OCI-LY3 (cell line): ENCODE measurements around the gene MAD1L1.

Experiments
- EZH2phosphoT487 ChIP-seq: fragments of 200-600 bp; shearing (Covaris generic); IDR thresholded peaks from 2 replicates; pipeline ENCODE4 v1.6.1; 2018; ENCODE audit warnings: antibody characterized with exemption, mixed run types, low read depth
- TF ChIP-seq, protein P1 (sequence below): fragments of 200-600, 300-600 bp; sonication (generic); IDR thresholded peaks from 2 replicates; pipeline ENCODE4 v1.5.1; 2014; ENCODE audit warnings: antibody characterized with exemption, low read length, low read depth

DNA sequence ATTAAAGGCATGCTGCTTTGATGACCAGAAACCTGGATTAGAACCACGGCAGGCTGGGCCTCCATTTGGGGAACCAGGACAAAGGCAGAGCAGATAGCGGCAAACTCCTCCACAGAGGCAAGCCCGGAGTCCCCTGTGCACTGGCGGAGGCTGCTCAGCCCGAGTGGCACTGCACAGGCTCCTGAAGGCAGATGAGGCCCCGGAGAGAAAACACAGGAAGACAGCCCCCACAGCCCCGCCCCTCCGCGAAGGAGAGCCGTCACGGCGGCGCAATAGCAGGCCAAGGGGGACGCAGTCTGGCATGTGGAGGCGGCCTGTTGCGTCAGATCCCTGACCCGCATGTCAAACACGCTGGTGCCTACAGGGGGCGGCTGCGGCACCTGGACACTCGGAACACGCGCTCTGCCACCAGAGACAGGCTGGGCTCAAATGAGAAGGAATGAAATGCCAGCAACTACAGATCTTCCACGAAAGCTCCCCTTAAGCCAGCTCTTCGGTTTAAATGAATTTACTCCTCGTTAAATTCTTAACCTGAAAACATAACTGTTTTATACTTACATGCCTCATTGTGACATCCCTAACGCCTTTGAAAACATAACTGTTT, 128.5 kb downstream of the MAD1L1 start:
- TF ChIP-seq, protein P1, sequence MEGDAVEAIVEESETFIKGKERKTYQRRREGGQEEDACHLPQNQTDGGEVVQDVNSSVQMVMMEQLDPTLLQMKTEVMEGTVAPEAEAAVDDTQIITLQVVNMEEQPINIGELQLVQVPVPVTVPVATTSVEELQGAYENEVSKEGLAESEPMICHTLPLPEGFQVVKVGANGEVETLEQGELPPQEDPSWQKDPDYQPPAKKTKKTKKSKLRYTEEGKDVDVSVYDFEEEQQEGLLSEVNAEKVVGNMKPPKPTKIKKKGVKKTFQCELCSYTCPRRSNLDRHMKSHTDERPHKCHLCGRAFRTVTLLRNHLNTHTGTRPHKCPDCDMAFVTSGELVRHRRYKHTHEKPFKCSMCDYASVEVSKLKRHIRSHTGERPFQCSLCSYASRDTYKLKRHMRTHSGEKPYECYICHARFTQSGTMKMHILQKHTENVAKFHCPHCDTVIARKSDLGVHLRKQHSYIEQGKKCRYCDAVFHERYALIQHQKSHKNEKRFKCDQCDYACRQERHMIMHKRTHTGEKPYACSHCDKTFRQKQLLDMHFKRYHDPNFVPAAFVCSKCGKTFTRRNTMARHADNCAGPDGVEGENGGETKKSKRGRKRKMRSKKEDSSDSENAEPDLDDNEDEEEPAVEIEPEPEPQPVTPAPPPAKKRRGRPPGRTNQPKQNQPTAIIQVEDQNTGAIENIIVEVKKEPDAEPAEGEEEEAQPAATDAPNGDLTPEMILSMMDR: peak; percentile 27; the same call in 1 of the 2 replicates
- TF ChIP-seq EZH2phosphoT487: no peak
